Chondrocyte (in vitro differentiated cells): ENCODE results near the gene TACR1. TPM values are rescaled to one million over a fixed set of nuclear protein-coding genes. Genes with fewer than 3 reads are reported as not detected.

Experiments
- DNase-seq: peaks from one replicate; pipeline ENCODE4 v3.0.0; 2021; ENCODE audit warnings: mixed read lengths, low spot score
- H3K27ac Mint-ChIP-seq: one replicate; pipeline ENCODE4 v1.8.0; 2021; ENCODE audit warnings: mild to moderate bottlenecking, moderate library complexity, mixed read lengths; ENCODE audit not compliant: unreplicated experiment
- H3K27me3 Mint-ChIP-seq: 2 replicates; pipeline ENCODE4 v1.8.0; 2021; ENCODE audit warnings: low read depth, mixed read lengths
- H3K36me3 Mint-ChIP-seq: 2 replicates; pipeline ENCODE4 v1.8.0; 2021; ENCODE audit warnings: low read depth, mixed read lengths
- H3K4me1 Mint-ChIP-seq: 2 replicates; pipeline ENCODE4 v1.8.0; 2021; ENCODE audit warnings: low read depth, mild to moderate bottlenecking, mixed read lengths
- H3K4me3 Mint-ChIP-seq: one replicate; pipeline ENCODE4 v1.8.0; 2021; ENCODE audit warnings: mild to moderate bottlenecking, moderate library complexity, mixed read lengths; ENCODE audit not compliant: unreplicated experiment
- H3K9me3 Mint-ChIP-seq: 2 replicates; pipeline ENCODE4 v1.8.0; 2021; ENCODE audit warnings: low read depth, mixed read lengths
- CTCF ChIP-seq: fragments of 200-600 bp; sonication (generic); IDR thresholded peaks from 2 replicates; pipeline ENCODE4 v1.5.0; 2021; ENCODE audit warnings: antibody characterized with exemption, mild to moderate bottlenecking, moderate library complexity
- total RNA-seq: library from RNA; stranded (reverse); gene quantifications from 3 replicates; pipeline ENCODE4 v1.2.1, GENCODE V29; 2021

Gene TACR1
- total RNA-seq, 1 donor from 2014 or later = not detected

- Mint-ChIP-seq H3K27ac (no peak overlapping the region), H3K27me3 (peaks cover 1% of the 10 kb centered on the region), H3K9me3 (no peaks in the 10 kb centered on the region), H3K36me3 (no peaks in the 10 kb centered on the region), H3K4me1 (no peaks in the 10 kb centered on the region), H3K4me3 (no peak overlapping the region)
- no peak for TF ChIP-seq CTCF
- no peak for DNase-seq
Measured at GRCh38 chr2:75055142-75055819, 144.0 kb downstream of the TACR1 start.

GRCh38 chr2:75054296-75054695 lies 145.0 kb downstream of the TACR1 start:
- Mint-ChIP-seq H3K9me3 (no peaks in the 10 kb centered on the region), H3K4me1 (no peaks in the 10 kb centered on the region)
- no peak for DNase-seq

GRCh38 chr2:75053484-75054112 lies 145.7 kb downstream of the TACR1 start:
- H3K4me1 Mint-ChIP-seq = peaks cover under 1% of the 10 kb centered on the region
- H3K27me3 Mint-ChIP-seq = no peaks in the 10 kb centered on the region
- no peak overlapping the region for H3K27ac Mint-ChIP-seq
- peak; percentile 77 for TF ChIP-seq CTCF
- no peaks in the 10 kb centered on the region for H3K9me3 Mint-ChIP-seq
- H3K36me3 Mint-ChIP-seq = no peaks in the 10 kb centered on the region
- DNase-seq = no peak
- H3K4me3 Mint-ChIP-seq = no peak overlapping the region

More at GRCh38 chr2:75054296-75054695, 145.0 kb downstream of the TACR1 start:
- Mint-ChIP-seq H3K36me3 (no peaks in the 10 kb centered on the region), H3K27me3 (peaks cover 1% of the 10 kb centered on the region), H3K4me3 (no peak overlapping the region), H3K27ac (no peak overlapping the region)
- TF ChIP-seq CTCF = no peak

GRCh38 chr2:75047992-75048625 lies 151.2 kb downstream of the TACR1 start:
- Mint-ChIP-seq H3K4me3 (no peak overlapping the region), H3K36me3 (no peaks in the 10 kb centered on the region), H3K4me1 (peaks cover 20% of the 10 kb centered on the region), H3K27ac (peak overlapping the region; percentile 46), H3K9me3 (no peaks in the 10 kb centered on the region), H3K27me3 (no peaks in the 10 kb centered on the region)
- TF ChIP-seq CTCF = no peak
- DNase-seq = no peak

- no peak for TF ChIP-seq CTCF
- Mint-ChIP-seq H3K9me3 (no peaks in the 10 kb centered on the region), H3K36me3 (no peaks in the 10 kb centered on the region), H3K4me3 (no peak overlapping the region), H3K4me1 (peaks cover 20% of the 10 kb centered on the region), H3K27me3 (no peaks in the 10 kb centered on the region), H3K27ac (peak overlapping the region; percentile 46)
- no peak for DNase-seq
Measured at GRCh38 chr2:75047189-75047991, 151.9 kb downstream of the TACR1 start.
